ENCODE measurements around the gene LRRC8A.

DNA sequence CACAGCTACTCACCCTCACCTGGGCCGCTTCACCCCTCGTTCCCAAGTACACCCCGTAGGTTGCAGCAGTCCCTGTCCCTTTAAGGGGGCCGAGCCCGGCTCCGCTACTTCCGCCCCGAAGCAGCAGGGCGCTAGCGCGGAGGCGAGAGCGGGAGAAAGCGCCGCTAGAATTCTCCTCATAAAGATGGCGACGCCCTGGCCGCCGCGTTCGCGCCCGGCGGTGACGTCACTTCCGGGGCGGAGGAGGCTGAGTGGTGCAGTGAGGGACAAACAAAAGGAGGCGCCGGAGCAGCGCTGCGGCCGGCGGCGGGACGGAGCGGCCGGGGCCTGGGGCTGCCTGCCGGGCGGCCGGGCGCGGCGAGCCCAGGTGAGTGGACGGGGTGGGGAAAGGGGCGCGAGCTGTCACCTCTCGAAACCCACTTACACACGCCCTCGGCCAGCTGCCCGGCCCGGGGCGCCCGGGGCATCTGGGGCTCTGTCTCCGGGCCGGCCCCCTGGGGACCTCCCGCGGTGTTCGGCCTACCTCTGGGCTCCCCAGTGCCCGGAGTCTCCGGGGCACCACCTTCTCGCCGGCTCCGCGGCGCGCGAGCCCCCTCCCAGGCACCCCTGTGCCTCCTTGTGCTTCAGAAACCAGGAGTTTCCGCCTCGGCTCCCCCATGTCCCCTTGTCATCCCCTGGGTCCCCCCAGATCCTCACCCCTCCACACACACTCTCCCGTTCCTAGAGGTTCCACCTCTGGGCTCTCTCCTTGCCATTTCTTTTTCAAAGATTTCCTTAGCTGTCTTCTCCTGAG, at the start of gene LRRC8A, which contains the start of gene KYAT1:
- TF ChIP-seq EZH2 (IDR thresholded peaks at IDR 0.05; ENCODE audit: insufficient read depth, poor library complexity, severe bottlenecking) (no peak), EZH2phosphoT487 (IDR thresholded peaks at IDR 0.05; ENCODE audit: insufficient read depth, low read depth) (no peak)
